ENCODE data around the gene HNRNPLL. TPM values are rescaled to one million over a fixed set of nuclear protein-coding genes. Genes with fewer than 3 reads are reported as not detected.

The HNRNPLL gene
- total and polyA plus RNA-seq, 3 donors from 2014 or later, result 82.0 to 107 (median 85.1) TPM

GRCh38 chr2:38581193-38582147 lies 21.3 kb downstream of the HNRNPLL start:
- intact Hi-C loops (cut with DNase I; ENCODE audit: low total_unique reads), result loop anchor here (10.0 kb wide), 1 partner anchor 153 kb away; no protein-coding TSS in a partner anchor
- Histone ChIP-seq H3K4me1 (peaks cover 4% of the 10 kb centered on the region), H3K4me3 (no peak overlapping the region), H3K36me3 (ENCODE audit: low read depth, missing control alignments) (no peaks in the 10 kb centered on the region), H3K27me3 (no peaks in the 10 kb centered on the region), H3K27ac (no peak overlapping the region), H3K9me3 (no peaks in the 10 kb centered on the region)
- 44 to 57% methylated on average over 9 of the region's 9 CpGs for WGBS, 2 donors
- peak; percentile 85 for DNase-seq
- TF ChIP-seq POLR2A (IDR thresholded peaks at IDR 0.05) (no peak), CTCF (IDR thresholded peaks at IDR 0.05) (peak; percentile 73 to 77 (median 74))

GRCh38 chr2:38580115-38580636 lies 22.6 kb downstream of the HNRNPLL start:
- Histone ChIP-seq H3K27me3 (no peaks in the 10 kb centered on the region), H3K27ac (no peak overlapping the region), H3K4me1 (peaks cover 4% of the 10 kb centered on the region), H3K4me3 (no peak overlapping the region), H3K36me3 (ENCODE audit: low read depth, missing control alignments) (no peaks in the 10 kb centered on the region), H3K9me3 (no peaks in the 10 kb centered on the region)
- WGBS, 2 donors, result 73 to 77% methylated on average over 2 of the region's 2 CpGs
- intact Hi-C loops (cut with DNase I; ENCODE audit: low total_unique reads), result loop anchor here (10.0 kb wide), 1 partner anchor 155 kb away; no protein-coding TSS in a partner anchor
- DNase-seq, result no peak
- no peak for TF ChIP-seq POLR2A (IDR thresholded peaks at IDR 0.05)
- no peak for TF ChIP-seq CTCF (IDR thresholded peaks at IDR 0.05)

- intact Hi-C loops (cut with DNase I; ENCODE audit: low total_unique reads), result no loop called here
- Histone ChIP-seq H3K36me3 (ENCODE audit: low read depth, missing control alignments) (no peaks in the 10 kb centered on the region), H3K27ac (no peak overlapping the region), H3K27me3 (no peaks in the 10 kb centered on the region), H3K4me3 (no peak overlapping the region), H3K9me3 (no peaks in the 10 kb centered on the region), H3K4me1 (peaks cover 4% of the 10 kb centered on the region)
- DNase-seq, result no peak
- WGBS, 2 donors, result 89 to 91% methylated on average over 5 of the region's 5 CpGs
- no peak for TF ChIP-seq CTCF (IDR thresholded peaks at IDR 0.05)
- TF ChIP-seq POLR2A (IDR thresholded peaks at IDR 0.05), result no peak
Measured at GRCh38 chr2:38578832-38579231, 23.9 kb downstream of the HNRNPLL start.

- H3K27ac ChIP-seq, result no peak overlapping the region
- peaks cover 14% of the 10 kb centered on the region for H3K4me1 ChIP-seq
- H3K4me3 ChIP-seq, result no peak overlapping the region
- no peak for TF ChIP-seq CTCF (IDR thresholded peaks at IDR 0.05)
- no peak for TF ChIP-seq POLR2A (IDR thresholded peaks at IDR 0.05)
- no peaks in the 10 kb centered on the region for H3K9me3 ChIP-seq
- intact Hi-C loops (cut with DNase I; ENCODE audit: low total_unique reads), result no loop called here
- no peak for DNase-seq
- no peaks in the 10 kb centered on the region for H3K36me3 ChIP-seq (ENCODE audit: low read depth, missing control alignments)
- H3K27me3 ChIP-seq, result no peaks in the 10 kb centered on the region
Measured at GRCh38 chr2:38574278-38574677, 28.4 kb downstream of the HNRNPLL start.

All from testis (tissue), 3 donors.